NCI-H128 (cell line): ENCODE results near the gene ZNF536.

Source experiments
- DNase-seq: peaks from one replicate; lab custom pipeline; 2025; ENCODE audit not compliant: unreplicated experiment; lab: John Stamatoyannopoulos, UW

The ZNF536 gene

DNA sequence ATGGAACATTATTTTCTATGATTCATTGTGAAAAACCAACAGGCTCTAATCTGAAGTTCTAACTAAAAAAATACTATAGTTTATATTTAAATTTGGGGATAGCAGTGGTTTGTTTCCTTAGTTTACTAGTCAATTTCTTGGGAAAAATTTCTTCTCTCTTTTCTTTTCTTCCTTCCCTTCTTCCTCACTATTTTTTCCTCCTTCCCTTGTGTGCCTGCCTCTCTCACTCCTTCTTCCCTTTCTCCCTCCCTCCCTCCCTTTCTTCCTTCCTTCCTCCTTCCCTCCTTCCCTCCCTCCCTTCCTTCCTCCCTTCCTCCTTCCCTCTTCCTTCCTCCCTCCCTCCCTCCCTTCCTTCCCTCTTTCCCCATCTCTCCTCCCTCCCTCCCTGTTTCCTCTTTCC lies 226.5 kb downstream of the ZNF536 start:
- no peak for DNase-seq

DNA sequence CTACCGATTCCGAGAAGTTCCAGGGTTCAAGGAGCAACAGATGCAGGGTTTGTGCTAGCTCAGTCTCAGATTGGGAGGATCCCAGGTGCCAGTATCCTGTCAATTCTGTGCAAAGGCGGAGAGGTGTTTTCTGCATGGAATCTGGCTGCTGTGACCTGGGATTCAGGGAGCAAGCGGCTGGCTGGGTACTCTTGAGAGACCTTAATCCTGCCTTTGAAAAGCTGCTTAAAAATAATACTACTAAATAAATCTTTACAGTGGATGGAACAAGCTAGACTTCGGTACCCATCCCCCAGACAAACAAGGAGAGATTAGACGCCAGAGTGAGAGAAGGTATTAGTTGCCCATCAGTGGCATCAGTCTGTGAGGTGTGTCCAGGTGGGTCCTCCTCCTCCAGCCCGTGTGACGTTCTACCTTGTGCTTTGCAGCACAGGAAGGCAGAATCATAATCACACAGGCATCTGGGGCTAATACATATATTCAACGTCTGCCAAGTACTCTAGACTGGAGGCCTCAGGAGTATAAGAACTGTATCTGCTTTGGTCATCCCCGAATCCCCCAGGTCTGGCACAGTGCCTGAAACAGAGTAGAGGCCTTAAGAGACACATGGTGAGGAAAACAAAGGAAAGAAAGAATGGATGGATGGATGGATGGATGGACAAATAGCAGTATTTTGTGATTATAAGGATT lies 230.6 kb downstream of the ZNF536 start:
- DNase-seq: no peak

GRCh38 chr19:30604657-30605056 lies 232.5 kb downstream of the ZNF536 start:
- DNase-seq: no peak

- DNase-seq: no peak
Observed at GRCh38 chr19:30605333-30605732, 233.1 kb downstream of the ZNF536 start.

DNA sequence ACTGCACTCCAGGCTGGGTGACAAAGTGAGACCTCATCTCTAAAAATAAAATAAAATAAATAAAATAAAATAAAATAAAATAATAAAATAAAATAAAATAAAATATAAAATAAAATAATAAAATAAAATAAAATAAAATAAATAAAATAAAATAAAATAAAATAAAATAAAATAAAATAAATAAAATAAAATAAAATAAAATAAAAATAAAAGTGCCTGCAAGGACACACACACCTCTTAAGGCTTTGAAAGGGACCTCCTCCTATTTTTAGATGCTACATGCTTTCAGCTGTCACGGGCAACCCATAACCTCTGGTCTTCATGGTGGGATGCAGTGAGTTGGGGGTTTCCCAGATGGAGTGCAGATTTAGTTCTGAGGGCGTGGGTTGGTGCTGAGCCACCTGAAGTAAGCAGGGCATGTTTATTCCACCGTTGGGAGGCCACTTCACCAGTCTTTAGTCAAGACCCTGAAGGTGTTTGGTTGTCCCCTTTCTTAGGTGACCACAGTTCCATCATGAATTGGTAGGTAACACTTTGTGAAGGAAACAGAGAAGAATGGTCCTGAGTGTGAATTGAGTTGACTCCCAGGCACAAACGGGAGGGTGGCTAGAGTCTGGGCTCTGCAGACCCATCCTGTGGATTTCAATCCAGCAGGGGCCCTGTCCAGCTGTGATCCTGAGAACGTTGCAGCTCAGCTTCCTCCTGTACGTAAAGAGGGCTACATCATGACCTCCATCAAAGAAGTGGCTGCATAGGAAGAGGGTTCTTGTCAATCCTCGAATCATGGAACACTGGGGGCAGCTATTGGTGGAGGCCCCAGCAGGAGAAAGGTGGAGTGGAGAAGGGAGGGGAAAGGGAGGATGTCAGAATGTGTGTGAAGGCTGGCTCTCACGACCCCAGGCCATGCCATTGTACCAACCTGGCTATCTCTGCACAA lies 234.2 kb downstream of the ZNF536 start:
- no peak for DNase-seq
